GM21360 (cell line): ENCODE data around the gene ZNF865.

Experiments
- ATAC-seq: cut with Tn5 transposase; IDR thresholded peaks from one replicate; pipeline ENCODE4 v1.9.1; 2021; ENCODE audit warnings: mild to moderate bottlenecking, moderate library complexity; ENCODE audit not compliant: unreplicated experiment

ZNF865 gene

DNA sequence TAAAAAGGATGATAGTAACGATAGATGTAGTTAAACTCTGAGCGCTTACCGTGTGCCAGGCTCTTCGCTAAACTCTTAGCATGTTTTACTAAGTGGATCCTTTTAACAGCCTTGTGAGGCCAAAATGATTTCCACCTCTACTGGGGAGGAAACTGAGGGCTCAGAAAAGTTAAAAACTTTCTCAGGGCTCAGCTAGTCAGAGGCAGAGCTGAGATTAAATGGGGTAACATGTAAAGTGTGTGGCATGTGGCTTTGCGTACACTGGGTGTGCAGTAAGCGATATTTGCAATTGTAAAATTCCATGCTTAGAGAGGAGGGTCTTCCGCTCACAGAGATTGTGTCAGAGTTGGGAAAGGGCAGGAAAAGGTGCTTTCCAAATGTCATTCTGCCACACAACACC, 51.1 kb downstream of the ZNF865 start:
- no peak for ATAC-seq

DNA sequence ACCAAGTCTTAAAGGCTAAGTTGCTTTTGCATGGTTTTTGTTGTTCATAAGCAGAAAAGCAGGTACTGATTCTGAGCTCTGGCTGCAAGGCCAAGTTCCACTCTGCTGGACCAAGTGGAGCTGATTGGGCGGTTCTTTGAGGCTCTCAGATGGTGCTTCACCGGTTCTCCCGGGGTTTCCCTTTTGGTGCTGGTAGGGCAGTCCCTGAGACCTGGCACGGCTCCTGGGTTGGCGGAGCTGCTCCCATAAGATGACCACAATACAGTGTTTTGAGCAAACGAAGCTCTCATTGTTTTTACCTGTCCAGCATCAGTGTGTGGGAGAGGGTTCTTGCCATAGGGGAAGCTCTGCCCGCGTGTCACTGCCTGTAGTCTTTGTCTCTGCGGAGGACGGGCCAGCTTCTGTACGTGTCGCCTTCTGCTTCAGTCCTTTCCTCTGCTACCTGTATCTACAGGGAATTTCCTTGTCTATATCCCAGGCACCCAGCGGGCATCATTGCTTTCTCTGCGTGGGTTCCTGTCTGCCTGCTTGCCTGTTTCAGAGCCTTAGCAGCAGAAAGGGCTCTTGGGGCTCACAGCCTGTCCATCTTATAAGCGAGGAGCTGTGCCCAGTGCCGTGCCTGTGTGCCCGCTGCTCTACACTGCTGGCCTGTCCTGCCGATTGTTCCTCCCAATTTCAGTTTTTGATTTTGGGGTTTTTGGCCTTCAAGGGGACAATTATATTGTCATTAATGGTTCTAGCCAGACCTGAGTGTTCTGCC, 51.7 kb downstream of the ZNF865 start:
- no peak for ATAC-seq

- ATAC-seq, result no peak
Observed at GRCh38 chr19:55658846-55659459, 53.5 kb downstream of the ZNF865 start.

DNA sequence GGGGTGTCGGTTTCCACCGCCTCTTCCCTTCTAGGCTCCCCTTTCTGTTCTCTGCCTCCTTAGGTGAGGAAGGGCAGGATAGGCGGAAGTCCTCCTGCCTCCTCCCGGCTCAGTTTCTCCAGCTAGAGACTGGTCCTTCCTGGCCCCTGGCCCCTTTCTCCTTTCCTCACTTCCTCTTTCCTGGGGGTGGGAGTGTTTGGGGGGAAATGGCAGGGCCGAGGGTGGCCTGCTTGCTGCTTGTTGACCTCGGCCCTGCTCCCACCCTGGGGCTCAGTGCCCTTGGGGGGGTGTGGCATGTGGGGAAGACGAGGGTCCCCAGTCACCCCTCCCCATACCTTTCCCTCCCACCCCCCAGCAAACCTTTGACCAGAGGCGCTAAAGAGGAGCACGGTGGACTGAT, 54.4 kb downstream of the ZNF865 start:
- no peak for ATAC-seq

GRCh38 chr19:55660404-55660803, 55.0 kb downstream of the ZNF865 start:
- ATAC-seq, result no peak

DNA sequence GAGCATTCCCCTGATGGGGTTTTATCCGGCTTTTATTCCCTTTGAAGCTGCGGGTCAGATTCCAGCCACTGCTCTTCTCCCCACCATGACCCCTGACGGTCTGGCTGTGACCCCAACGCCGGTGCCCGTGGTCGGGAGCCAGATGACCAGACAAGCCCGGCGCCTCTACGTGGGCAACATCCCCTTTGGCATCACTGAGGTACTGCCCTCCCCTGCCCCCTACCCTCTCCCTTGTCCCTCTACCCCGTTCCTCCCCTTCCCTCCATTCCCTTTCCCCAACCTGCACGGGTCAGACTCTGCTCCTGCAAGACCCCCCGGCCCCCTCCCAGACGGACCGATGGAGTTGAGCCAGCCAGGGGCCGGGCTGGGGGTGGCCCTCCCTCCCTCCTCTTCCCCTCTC, 55.5 kb downstream of the ZNF865 start:
- no peak for ATAC-seq

GRCh38 chr19:55661826-55662225, 56.4 kb downstream of the ZNF865 start:
- ATAC-seq, result no peak

DNA sequence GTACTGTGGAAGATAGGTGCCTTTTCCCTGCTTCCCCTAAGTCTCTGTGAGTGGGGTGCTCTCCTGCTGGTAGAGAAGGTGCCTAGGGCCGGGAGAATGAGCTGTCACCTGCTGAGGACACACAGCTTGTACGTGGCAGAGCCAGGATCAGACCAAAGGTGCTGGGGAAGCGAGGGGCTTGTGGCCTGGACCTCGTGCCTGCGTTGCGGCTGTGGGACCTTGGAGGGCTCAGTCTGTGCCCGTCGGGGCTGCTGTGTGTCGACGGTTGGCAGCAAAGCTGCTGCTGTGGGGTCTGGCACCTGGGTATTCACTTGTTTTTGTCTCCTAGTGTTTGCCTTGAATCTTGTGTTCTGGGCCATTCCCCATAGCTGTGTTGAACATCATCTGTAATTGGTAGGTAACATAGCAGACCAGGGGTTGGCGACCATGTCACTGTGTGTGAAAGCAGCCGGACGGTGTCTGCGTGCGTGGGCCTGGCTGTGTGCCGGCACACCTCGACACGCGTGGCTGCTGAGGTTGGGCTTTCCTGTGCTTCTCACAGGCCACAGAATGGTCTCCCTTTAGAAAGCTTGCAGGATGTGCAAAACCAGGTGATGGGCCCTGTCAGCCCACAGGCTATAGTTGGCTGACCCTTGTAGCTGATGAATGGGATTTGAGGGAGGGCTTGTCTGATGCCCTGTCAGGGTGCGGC, 58.5 kb downstream of the ZNF865 start:
- ATAC-seq, result no peak

DNA sequence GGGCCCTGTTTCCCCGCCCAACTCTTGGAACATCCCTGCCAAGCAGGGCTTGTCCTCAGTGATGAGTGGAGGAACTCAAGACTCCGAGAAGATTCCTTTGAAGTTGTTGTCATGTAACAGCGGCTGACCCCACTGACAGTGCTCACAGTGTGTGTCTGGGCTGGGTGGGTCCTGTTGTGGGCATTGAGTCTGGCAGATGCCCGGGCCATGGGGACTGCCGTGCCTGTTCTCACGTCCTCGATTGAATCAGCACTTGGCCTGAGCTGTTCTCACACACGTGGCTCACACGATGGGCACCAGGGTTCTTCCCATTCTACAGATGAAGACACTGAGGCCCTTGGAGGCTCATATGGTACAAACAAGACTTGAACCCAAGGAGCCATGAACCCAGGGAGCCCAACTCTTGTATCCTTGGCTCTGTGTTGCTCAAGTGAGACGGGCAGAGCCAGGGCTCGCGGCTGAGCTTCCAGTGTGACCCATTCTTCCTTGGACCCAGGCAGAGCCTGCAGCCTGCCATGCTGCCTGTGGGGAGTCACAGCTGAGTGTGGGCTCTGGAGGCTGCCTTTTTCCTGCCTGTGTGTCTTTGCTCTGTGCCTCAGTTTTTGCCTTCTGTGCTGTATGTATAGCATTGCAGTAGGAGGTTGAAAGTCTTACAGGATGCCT, 61.0 kb downstream of the ZNF865 start:
- ATAC-seq, result no peak
